Measurements from ENCODE around the gene NAV1.

- TF ChIP-seq POLR2A (IDR thresholded peaks at IDR 0.05) (no peak), CTCF (IDR thresholded peaks at IDR 0.05) (no peak)
Observed at GRCh38 chr1:201561195-201561564, 22.3 kb downstream of the NAV1 start.
